ENCODE measurements around the gene TNFRSF21.

TNFRSF21 gene

DNA sequence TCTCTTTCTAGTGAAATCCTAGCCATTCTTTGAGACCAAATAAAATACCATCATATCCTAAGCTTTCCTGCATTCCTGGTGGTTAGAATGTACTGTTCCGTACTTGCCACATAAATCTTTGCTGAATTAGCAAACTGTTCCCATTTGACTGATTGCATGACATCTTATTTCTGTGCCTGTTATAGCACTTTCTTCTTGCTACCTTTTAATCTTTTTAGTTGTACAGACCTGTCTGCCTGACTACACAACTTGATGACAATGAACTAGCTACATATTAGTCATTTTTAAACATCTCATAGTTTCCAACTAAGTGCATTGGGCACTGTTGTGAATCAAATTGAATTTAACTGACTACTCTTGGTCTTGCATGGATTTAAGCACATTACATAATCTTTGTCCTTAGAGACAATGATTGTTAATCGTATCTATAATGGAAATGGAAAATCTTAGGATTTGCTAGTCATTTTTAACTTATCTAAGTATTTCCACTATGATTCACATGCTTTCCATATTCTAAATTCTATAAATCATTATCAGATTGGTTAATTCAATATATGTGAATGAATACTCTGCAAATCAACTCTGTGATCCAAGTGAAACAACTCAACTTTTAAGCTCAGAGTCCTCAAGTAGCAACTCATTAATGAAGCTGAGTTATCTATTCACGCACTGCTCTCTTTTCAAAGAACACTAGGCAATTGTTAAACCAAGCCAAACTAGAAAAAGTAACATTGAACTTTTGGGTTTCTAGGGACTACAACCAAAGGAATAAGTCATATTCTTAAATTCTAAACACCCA, 109.0 kb downstream of the TNFRSF21 start:
- TF ChIP-seq, protein P1, sequence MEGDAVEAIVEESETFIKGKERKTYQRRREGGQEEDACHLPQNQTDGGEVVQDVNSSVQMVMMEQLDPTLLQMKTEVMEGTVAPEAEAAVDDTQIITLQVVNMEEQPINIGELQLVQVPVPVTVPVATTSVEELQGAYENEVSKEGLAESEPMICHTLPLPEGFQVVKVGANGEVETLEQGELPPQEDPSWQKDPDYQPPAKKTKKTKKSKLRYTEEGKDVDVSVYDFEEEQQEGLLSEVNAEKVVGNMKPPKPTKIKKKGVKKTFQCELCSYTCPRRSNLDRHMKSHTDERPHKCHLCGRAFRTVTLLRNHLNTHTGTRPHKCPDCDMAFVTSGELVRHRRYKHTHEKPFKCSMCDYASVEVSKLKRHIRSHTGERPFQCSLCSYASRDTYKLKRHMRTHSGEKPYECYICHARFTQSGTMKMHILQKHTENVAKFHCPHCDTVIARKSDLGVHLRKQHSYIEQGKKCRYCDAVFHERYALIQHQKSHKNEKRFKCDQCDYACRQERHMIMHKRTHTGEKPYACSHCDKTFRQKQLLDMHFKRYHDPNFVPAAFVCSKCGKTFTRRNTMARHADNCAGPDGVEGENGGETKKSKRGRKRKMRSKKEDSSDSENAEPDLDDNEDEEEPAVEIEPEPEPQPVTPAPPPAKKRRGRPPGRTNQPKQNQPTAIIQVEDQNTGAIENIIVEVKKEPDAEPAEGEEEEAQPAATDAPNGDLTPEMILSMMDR (IDR thresholded peaks at IDR 0.05; ENCODE audit: insufficient read depth, low read depth, low read length, missing control alignments), result no peak
- H3K4me3 ChIP-seq (ENCODE audit: low read length), result no peak overlapping the region
- DNase-seq (ENCODE audit: low read depth), result peak; percentile 87

DNA sequence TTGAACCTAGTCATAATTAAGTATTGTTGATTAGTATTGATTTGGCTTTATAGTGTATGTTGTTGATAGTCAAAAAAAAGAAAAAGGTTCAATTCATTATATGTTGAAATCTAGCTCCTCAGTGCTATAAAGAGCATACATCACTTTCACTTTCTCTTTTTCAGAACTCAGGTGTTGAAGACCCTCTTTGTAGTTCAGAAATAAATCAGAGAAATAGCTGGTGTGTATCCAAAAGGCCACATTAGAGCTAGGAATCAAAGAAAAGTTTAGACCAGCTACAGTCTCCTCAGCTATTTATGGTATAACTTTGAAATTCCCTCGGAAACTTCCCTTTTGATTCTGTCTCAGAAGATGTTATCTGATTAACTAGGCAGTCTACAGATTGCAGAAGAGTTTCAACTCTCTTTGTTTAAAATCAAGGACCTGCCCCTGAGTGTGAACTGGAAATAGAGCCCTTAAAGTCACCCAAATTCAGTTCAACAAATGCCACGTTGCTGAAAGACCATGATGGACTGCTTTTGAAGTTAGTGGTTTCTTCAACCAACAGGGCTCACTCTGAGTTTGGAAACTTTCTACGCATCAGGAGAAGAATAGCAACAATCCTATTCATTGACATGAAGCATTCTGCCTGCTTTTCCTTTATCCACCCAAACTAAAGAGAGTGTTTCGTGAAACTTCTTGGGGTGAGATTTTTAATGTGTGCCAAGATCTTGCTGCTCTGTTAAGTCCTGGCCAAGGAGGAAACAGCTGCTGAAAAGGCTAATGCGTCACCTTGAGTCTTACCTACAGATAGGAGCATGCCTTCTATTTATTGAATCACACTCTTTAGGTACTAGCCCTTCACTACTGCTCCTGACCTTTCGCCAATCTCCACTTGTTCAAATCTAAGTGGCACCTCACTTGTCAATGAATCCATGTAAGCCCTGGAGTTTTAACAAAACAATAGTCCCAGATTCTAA, 111.7 kb downstream of the TNFRSF21 start:
- no peak for DNase-seq (ENCODE audit: low read depth)
- H3K4me3 ChIP-seq (ENCODE audit: low read length), result no peak overlapping the region
- TF ChIP-seq, protein P1 (IDR thresholded peaks at IDR 0.05; ENCODE audit: insufficient read depth, low read depth, low read length, missing control alignments), result no peak

DNA sequence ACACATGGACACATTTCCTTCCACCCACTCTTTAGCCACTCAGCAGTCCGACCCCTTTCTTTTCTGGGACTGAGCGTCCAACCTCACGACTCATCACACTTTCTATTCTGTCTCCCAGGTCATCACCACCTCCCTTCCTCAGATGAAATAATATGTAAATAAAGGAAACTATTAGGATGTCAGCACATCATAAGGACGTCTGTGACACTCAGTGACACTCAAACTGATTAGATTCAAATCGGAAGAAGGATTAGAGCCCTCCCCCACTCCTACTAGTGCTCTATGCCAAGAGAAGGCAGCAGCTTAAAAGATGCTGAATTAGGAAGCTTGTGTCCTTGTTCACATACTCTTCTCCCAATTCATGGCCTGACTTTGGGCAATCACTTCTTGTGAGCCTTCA, 113.6 kb downstream of the TNFRSF21 start:
- H3K4me3 ChIP-seq (ENCODE audit: low read length), result no peak overlapping the region
- no peak for DNase-seq (ENCODE audit: low read depth)
- TF ChIP-seq, protein P1 (IDR thresholded peaks at IDR 0.05; ENCODE audit: insufficient read depth, low read depth, low read length, missing control alignments), result no peak

DNA sequence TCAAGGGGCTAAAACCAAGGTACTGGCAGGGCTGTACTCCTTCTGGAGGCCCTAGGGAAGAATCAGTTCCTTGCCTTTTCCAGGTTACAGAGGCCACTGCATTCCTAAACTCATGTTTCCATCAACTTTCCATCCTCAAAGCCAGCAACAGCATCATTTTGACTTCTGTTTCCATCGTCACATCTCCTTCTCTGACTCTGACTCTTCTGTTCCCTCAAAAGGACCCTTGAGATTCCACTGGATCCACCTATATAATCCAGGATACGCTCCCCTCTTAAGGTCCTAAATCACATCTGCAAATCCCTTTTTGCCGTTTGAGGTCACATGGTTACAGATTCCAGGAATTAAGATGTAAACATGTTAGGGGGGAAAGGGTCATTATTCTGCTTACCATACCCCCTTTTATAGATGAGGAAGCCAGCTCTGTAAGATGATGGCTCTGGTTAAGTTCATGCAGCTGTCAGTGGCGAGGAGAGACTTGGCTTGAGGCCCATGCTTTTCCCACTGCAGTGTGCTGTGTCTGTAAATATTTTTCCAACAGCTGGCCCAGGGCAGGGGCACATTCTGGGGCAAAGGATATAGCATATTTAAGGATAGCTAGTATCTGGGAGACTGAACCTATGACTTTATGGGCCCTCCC, 114.6 kb downstream of the TNFRSF21 start:
- TF ChIP-seq, protein P1 (IDR thresholded peaks at IDR 0.05; ENCODE audit: insufficient read depth, low read depth, low read length, missing control alignments), result no peak
- DNase-seq (ENCODE audit: low read depth), result no peak
- H3K4me3 ChIP-seq (ENCODE audit: low read length), result no peak overlapping the region

DNA sequence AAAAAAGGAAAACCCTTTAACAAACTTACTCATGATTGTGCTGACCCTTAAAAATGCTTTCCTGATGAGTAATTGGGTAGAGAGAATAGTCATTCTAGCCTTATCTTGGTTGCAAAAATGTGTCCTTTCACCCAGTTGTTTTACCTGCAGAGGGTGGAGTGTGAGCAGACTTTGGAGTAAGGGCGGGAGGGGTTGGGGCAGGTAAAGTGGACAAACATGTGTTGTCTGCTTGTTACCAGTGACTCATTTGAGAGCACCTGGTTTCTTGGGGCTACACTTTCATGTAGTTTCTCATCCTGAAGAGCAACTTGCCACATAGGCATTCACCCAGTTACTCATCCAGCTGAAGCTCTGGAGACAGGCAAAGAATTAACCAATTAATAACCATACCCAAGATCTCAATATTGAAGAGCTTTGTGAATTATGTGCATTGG, 121.1 kb downstream of the TNFRSF21 start:
- TF ChIP-seq, protein P1 (IDR thresholded peaks at IDR 0.05; ENCODE audit: insufficient read depth, low read depth, low read length, missing control alignments), result no peak
- no peak overlapping the region for H3K4me3 ChIP-seq (ENCODE audit: low read length)
- DNase-seq (ENCODE audit: low read depth), result peak; percentile 99

DNA sequence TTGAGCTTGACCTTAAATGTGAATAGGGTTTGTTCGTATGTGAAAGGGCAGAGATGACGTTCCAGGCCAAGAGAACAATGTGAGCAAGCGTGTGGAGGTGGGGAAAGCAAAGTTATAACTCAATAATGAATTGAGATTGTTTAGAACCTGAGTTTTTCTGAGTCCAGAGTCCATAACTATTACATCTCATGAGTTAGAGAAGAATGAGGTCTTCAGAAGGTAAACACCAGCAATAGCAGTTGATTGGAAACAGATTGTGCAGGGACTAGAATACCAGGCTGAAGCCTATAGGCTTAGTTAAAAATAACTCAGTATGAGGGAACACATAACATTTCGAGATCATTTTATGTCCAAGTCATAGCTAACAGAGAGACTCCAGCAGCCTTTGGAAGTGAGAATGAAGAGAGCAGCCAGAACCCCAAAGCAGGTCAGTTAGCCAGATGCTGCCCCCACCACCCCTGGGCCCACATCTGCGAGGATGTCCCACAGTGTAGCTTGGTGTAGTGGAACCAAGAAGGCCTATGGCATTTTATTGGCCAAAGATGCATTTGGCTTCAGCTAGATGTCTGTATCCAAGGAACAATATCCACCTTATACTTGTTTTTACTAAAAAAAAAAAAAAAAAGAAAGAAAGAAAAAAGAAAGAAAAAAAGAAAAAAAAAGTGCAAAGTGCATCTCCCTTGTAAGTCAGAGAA, 121.7 kb downstream of the TNFRSF21 start:
- DNase-seq (ENCODE audit: low read depth), result no peak
- H3K4me3 ChIP-seq (ENCODE audit: low read length), result no peak overlapping the region
- TF ChIP-seq, protein P1 (IDR thresholded peaks at IDR 0.05; ENCODE audit: insufficient read depth, low read depth, low read length, missing control alignments), result no peak
